ENCODE data around the gene SLC25A42. TPM values are rescaled to one million over a fixed set of nuclear protein-coding genes. Genes with fewer than 3 reads are reported as not detected.

Gene SLC25A42
- total and polyA plus RNA-seq, 2 donors (not counting 1 experiment from before 2014, with no cell fraction given) = 36.5 to 83.9 TPM

- TF ChIP-seq, protein P1, sequence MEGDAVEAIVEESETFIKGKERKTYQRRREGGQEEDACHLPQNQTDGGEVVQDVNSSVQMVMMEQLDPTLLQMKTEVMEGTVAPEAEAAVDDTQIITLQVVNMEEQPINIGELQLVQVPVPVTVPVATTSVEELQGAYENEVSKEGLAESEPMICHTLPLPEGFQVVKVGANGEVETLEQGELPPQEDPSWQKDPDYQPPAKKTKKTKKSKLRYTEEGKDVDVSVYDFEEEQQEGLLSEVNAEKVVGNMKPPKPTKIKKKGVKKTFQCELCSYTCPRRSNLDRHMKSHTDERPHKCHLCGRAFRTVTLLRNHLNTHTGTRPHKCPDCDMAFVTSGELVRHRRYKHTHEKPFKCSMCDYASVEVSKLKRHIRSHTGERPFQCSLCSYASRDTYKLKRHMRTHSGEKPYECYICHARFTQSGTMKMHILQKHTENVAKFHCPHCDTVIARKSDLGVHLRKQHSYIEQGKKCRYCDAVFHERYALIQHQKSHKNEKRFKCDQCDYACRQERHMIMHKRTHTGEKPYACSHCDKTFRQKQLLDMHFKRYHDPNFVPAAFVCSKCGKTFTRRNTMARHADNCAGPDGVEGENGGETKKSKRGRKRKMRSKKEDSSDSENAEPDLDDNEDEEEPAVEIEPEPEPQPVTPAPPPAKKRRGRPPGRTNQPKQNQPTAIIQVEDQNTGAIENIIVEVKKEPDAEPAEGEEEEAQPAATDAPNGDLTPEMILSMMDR (IDR thresholded peaks at IDR 0.05) = no peak
- no peak for TF ChIP-seq EZH2 (IDR thresholded peaks at IDR 0.05; ENCODE audit: borderline replicate concordance, insufficient read depth, low read depth, low read length, poor library complexity, severe bottlenecking)
- H3K27me3 Mint-ChIP-seq = no peaks in the 10 kb centered on the region
- intact Hi-C loops (cut with micrococcal nuclease) = loop anchor here (1.0 kb wide), 3 partner anchors 57 to 86 kb away; no protein-coding TSS in a partner anchor
- no peak for DNase-seq
- no peaks in the 10 kb centered on the region for H3K9me3 Mint-ChIP-seq (ENCODE audit: insufficient read depth)
- no peak for ATAC-seq (ENCODE audit: low read depth)
- H3K27me3 ChIP-seq (replicated peaks in 1 of 4; ENCODE audit: control extremely low read depth in 1 of 4, control insufficient read depth in 3 of 4, insufficient read depth in 4 of 4, low read length in 3 of 4) = no peaks in the 10 kb centered on the region
- H3K4me1 ChIP-seq (ENCODE audit: control insufficient read depth in 2 of 2, insufficient read depth in 2 of 2, low read length in 2 of 2) = no peaks in the 10 kb centered on the region
- no peak overlapping the region for H2AFZ ChIP-seq (ENCODE audit: insufficient read depth, low read depth, low read length, poor library complexity, severe bottlenecking)
- H3K4me3 Mint-ChIP-seq = no peak overlapping the region
- peaks cover 0 to 57% of the 10 kb centered on the region in 2 experiments for H3K36me3 ChIP-seq (replicated peaks in 1 of 2; ENCODE audit: control extremely low read depth in 1 of 2, control insufficient read depth in 1 of 2, extremely low read depth in 1 of 2, insufficient read depth in 2 of 2, low read length in 1 of 2)
- POLR2A ChIA-PET = no interaction called here
- no peaks in the 10 kb centered on the region for H4K20me1 ChIP-seq (ENCODE audit: control insufficient read depth, insufficient read depth, low read length, poor library complexity, severe bottlenecking)
- 100% methylated on average over 1 of the region's 1 CpG for WGBS (ENCODE audit: insufficient coverage)
- no peak overlapping the region for H3K9ac ChIP-seq (ENCODE audit: low read length)
- no peak overlapping the region for H3K27ac Mint-ChIP-seq
- H3K27ac ChIP-seq (ENCODE audit: low read length in 2 of 2) = no peak overlapping the region
- CTCF ChIA-PET = interaction anchor here (0.5 to 5.6 kb wide), 13 partner anchors 10 to 437 kb away, joined by 3 to 82 read pairs (median 6); partner anchors contain the start of gene SLC25A42
- H3K79me2 ChIP-seq (ENCODE audit: control insufficient read depth, insufficient read depth, low read length) = peaks cover 18% of the 10 kb centered on the region
- no peak overlapping the region for H3K4me2 ChIP-seq (replicated peaks; ENCODE audit: low read depth, low read length, poor library complexity, severe bottlenecking)
- no peaks in the 10 kb centered on the region for H3K9me3 ChIP-seq (ENCODE audit: control extremely low read depth in 1 of 3, control insufficient read depth in 2 of 3, insufficient read depth in 1 of 3, low read length in 2 of 3)
- no peaks in the 10 kb centered on the region for H3K4me1 Mint-ChIP-seq
- H3K4me3 ChIP-seq (ENCODE audit: control extremely low read depth in 1 of 5, extremely low read depth in 1 of 5, insufficient read depth in 1 of 5, low read depth in 2 of 5, low read length in 4 of 5) = no peak overlapping the region
Measured at GRCh38 chr19:19052921-19053320, 10.9 kb upstream of the SLC25A42 start.

- Histone ChIP-seq H3K9ac (ENCODE audit: low read length) (no peak overlapping the region), H4K20me1 (ENCODE audit: control insufficient read depth, insufficient read depth, low read length, poor library complexity, severe bottlenecking) (no peaks in the 10 kb centered on the region), H3K36me3 (replicated peaks in 1 of 2; ENCODE audit: control extremely low read depth in 1 of 2, control insufficient read depth in 1 of 2, extremely low read depth in 1 of 2, insufficient read depth in 2 of 2, low read length in 1 of 2) (peaks cover 0 to 60% of the 10 kb centered on the region in 2 experiments), H3K4me2 (replicated peaks; ENCODE audit: low read depth, low read length, poor library complexity, severe bottlenecking) (no peak overlapping the region), H3K27ac (ENCODE audit: low read length in 2 of 2) (no peak overlapping the region), H3K79me2 (ENCODE audit: control insufficient read depth, insufficient read depth, low read length) (peaks cover 18% of the 10 kb centered on the region), H3K9me3 (ENCODE audit: control extremely low read depth in 1 of 3, control insufficient read depth in 2 of 3, insufficient read depth in 1 of 3, low read length in 2 of 3) (no peaks in the 10 kb centered on the region), H3K4me1 (ENCODE audit: control insufficient read depth in 2 of 2, insufficient read depth in 2 of 2, low read length in 2 of 2) (no peaks in the 10 kb centered on the region), H3K27me3 (replicated peaks in 1 of 4; ENCODE audit: control extremely low read depth in 1 of 4, control insufficient read depth in 3 of 4, insufficient read depth in 4 of 4, low read length in 3 of 4) (no peaks in the 10 kb centered on the region), H3K4me3 (ENCODE audit: control extremely low read depth in 1 of 5, extremely low read depth in 1 of 5, insufficient read depth in 1 of 5, low read depth in 2 of 5, low read length in 4 of 5) (no peak overlapping the region), H2AFZ (ENCODE audit: insufficient read depth, low read depth, low read length, poor library complexity, severe bottlenecking) (no peak overlapping the region)
- no peak overlapping the region for H3K27ac Mint-ChIP-seq
- TF ChIP-seq EZH2 (IDR thresholded peaks at IDR 0.05; ENCODE audit: borderline replicate concordance, insufficient read depth, low read depth, low read length, poor library complexity, severe bottlenecking) = no peak
- TF ChIP-seq, protein P1 (IDR thresholded peaks at IDR 0.05) = peak; percentile 82
- no peaks in the 10 kb centered on the region for H3K4me1 Mint-ChIP-seq
- no peaks in the 10 kb centered on the region for H3K27me3 Mint-ChIP-seq
- H3K4me3 Mint-ChIP-seq = no peak overlapping the region
- 92% methylated on average over 23 of the region's 25 CpGs for WGBS (ENCODE audit: insufficient coverage)
- peak; percentile 75 for DNase-seq
- no peaks in the 10 kb centered on the region for H3K9me3 Mint-ChIP-seq (ENCODE audit: insufficient read depth)
- POLR2A ChIA-PET = no interaction called here
- intact Hi-C loops (cut with micrococcal nuclease) = loop anchor here (1.0 to 2.0 kb wide), 4 partner anchors 57 to 121 kb away; no protein-coding TSS in a partner anchor
- ATAC-seq (ENCODE audit: low read depth) = peak; percentile 66
- CTCF ChIA-PET = interaction anchor here (1.0 to 5.6 kb wide), 18 partner anchors 9 to 437 kb away, joined by 3 to 82 read pairs (median 6); partner anchors contain the start of gene SLC25A42
Measured at GRCh38 chr19:19053508-19054314, 10.1 kb upstream of the SLC25A42 start.
